ENCODE measurements around the gene FBXO42.

DNA sequence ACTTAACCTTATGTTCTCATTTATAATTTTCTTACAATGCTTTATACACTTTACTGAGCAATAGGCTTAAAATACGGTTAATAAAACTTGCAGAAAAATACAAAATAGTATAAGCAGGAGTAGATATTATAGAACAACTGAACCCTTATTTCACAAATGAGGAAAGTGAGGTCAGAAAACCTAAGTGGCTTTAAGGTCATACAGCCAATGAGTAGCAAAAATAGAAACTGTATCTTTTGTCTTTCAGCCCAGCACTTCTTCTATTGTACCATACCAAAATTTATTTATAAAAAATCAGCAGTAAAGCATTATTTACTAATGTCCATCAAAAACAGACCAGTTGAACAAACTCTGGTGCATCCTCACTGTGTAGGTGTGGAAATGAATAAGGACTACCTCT, 11.6 kb downstream of the FBXO42 start:
- TF ChIP-seq POLR2A (IDR thresholded peaks at IDR 0.05) (no peak), CTCF (IDR thresholded peaks at IDR 0.05 in 8 of 11, conservative IDR thresholded peaks at IDR 0.05 in 3 of 11) (no peak), POLR2AphosphoS5 (IDR thresholded peaks at IDR 0.05) (no peak)

Measured in spleen (tissue), 7 donors.